NCI-H1417 treated with DMSO at 0.1 percent for 48 hours (cell line): ENCODE results near the gene THBS2.

Experiments
- DNase-seq: peaks from one replicate; lab custom pipeline; 2025; lab: John Stamatoyannopoulos, UW

Gene THBS2

DNA sequence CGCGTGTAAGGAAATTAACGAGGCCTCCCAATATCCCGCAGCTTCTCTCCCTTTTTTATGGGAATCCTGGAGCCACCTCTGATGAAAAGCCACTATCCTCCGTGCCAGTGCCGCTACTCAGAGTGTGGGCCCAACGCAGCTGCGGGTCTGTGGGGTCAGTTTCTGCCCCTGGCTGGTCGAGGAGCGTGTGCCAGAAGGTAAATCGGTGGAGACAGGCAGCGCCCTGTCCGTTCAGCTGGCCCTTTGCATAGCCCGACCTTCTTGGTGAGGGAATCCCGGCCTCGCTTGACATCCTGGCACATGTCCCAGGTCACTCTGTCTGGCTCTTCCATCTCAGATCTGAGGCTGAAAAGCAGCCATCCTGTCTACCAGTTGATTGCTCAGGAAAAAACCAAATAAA, 4.6 kb downstream of the THBS2 start:
- DNase-seq = no peak

GRCh38 chr6:169248521-169248971, 5.1 kb downstream of the THBS2 start:
- DNase-seq = no peak

DNA sequence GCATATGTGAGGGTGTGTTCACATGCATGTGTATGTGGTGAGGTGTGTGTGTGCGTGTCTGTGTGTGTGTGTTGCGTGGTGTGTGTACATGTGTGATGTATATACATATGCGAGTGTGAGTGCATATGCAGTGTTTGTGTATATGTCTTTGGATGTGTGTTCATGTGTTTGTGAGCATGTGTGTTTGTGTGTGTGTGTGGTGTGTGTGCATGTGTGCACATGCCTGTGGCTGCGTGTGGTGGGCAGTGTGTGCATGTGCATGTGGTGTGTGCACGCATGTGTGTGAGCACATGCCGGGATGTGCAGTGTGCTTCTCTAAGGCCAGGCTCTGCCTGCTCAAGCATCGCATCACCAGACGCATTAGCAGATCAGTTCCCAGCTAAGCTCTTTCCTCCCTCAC, 5.7 kb downstream of the THBS2 start:
- DNase-seq = no peak

GRCh38 chr6:169247419-169247818, 6.2 kb downstream of the THBS2 start:
- DNase-seq = no peak

GRCh38 chr6:169246445-169246844, 7.2 kb downstream of the THBS2 start:
- no peak for DNase-seq

DNA sequence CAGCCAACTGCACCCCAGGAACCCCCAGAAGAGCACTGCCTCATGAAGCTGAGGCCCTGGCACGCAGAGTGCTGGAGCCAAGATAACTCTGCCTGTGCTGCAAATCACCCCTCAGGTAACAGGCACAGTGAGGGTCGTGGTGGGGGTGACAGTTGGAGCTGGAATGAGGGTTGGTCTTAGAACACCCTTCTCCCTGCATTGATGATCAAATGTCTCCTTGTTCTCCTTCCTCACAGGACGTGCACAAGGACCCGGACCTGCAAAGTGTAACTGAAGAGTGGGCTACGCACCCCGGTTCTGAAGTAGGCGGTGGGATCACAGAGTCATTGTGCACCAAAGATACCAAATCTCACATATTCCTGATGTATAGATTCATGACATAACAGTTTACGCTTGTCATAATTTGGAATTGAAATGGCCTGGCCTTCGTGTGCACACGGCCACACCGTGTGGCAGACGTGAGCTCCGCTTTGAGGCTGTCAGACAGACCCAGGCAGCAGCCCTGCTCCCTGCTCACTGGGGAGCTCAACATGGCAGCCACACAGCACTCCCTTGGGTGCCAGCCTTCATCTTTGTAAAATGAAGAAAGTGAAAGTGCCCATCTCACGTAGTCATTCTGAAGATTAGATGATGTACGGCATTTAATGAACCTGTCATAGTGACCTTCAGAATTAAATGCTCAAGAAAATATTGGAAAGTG, 8.8 kb downstream of the THBS2 start:
- DNase-seq = no peak

DNA sequence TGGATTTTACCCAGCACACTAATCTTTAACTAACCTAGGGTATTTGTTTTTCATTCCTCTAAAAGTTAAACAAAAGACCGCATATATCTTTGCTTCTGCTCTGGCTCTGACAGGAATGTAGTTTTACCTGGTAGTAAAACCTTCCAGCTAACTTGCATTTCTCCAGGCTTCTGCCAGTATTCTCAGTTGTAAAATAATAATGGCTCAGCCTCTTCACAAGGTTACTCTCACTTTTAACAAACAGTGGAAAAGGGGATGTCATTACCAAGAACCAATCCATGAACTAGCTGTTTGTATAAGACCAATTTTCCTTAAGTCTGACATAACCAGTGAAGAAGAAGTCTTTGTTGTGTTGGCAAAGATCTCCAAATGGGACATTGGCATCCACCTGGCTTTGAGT, 10.0 kb downstream of the THBS2 start:
- DNase-seq = no peak

GRCh38 chr6:169243186-169243585, 10.5 kb downstream of the THBS2 start:
- no peak for DNase-seq

- DNase-seq = no peak
Observed at GRCh38 chr6:169241688-169242350, 11.8 kb downstream of the THBS2 start.

DNA sequence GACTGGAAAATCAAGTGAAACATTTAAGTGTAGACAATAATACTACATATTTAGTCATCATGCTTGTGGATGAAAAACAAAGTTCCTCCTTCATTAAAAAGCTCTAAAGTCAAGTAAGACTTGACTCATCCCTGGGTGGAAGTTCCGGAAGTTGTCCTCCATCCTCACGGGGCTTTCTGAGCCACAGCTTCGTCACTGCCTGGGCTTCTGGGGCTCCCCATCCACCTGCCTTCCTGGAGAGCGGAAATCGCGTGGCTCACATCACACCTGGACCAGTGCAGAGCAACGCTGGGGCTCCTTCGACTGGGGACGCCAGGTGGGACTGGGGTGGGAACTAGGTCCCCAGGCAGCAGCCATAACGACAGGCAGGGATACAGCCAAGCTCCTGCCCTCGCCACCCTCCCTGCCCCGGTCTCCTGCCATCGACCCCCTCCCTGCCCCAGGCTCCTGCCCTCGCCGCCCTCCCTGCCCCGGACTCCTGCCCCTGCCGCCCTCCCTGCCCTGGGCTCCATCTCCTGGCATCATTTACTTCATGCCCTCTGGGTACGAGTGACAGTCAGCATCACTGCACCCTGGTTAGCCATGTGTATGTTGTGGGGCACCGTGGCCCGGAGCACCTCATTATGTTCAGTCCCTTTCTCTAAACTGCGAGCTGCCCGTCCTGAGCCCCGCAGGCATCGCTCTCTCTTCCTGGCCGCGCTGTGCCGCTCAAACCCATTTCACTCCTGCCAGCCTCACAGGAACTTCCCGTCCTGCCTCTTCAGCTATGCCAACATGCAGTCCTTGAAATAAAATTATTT, 12.9 kb downstream of the THBS2 start:
- no peak for DNase-seq

- no peak for DNase-seq
Observed at GRCh38 chr6:169240125-169240524, 13.5 kb downstream of the THBS2 start.

- no peak for DNase-seq
Observed at GRCh38 chr6:169239181-169239580, 14.5 kb downstream of the THBS2 start.

GRCh38 chr6:169238766-169239165, 14.9 kb downstream of the THBS2 start:
- no peak for DNase-seq

- DNase-seq = no peak
Observed at GRCh38 chr6:169237496-169238134, 16.0 kb downstream of the THBS2 start.

GRCh38 chr6:169236988-169237387, 16.7 kb downstream of the THBS2 start:
- no peak for DNase-seq

DNA sequence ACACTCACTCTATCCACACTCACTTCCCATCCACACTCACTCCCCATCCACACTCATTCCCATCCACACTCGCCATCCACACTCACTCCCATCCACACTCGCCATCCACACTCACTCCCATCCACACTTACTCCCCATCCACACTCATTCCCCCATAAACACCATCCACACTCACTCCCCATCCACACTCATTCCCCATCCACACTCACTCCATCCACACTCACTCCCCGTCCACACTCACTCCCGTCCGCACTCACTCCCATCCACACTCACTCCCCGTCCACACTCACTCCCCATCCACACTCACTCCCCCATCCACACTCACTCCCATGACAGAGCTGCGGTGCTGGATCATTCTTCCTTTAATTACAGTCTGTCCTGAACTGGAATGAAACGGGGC, 17.1 kb downstream of the THBS2 start:
- DNase-seq = no peak

DNA sequence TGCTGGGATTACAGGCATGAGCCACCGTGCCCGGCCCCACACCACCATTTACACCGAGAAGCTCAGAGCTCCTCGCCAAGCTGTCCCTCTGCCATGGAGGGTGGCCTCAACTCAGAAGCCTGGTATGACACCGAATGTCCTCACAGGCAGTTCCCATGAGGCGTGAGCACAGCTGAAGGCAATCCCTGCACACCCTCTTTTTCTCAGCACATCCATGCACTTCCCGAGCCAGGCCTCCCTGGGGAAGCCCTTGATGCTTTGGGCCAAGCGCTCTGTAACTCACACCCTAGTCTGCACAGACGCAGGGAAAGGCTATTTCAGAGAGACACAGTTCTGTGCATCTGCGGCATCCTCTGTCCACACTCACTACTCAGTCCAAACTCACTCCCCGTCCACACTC, 18.4 kb downstream of the THBS2 start:
- no peak for DNase-seq

GRCh38 chr6:169234634-169235033, 19.0 kb downstream of the THBS2 start:
- DNase-seq = no peak

DNA sequence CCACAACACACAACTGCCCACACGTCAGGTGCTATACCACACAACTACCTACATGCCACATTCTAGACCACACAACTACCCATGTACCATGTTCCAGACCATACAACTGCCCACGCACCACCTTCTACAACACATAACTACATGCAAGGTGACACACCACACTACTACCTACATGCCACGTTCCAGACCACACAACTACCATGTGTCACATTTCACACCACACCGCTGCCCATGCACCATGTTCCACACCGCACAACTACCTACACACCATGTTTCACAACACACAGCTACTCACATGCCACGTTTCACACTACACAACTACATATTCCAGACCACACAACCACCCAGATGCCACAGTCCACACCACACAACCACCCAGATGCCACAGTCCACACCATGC, 19.8 kb downstream of the THBS2 start:
- no peak for DNase-seq

DNA sequence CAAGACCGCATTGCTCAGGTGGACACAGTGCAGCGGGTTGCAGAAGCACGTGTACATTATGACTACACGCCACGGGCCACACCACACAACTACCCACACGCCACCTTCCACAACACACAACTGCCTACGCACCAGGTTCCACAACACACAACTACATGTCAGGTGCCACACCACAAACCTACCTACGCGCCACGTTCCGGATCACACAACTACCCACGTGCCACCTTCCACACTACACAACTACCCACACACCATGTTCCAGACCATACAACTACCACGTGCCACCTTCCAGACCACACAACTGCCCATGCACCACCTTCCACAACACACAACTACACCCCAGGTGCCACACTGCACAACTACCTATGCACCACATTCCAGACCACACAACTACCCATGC, 20.5 kb downstream of the THBS2 start:
- no peak for DNase-seq

GRCh38 chr6:169232507-169232931, 21.1 kb downstream of the THBS2 start:
- DNase-seq = no peak

DNA sequence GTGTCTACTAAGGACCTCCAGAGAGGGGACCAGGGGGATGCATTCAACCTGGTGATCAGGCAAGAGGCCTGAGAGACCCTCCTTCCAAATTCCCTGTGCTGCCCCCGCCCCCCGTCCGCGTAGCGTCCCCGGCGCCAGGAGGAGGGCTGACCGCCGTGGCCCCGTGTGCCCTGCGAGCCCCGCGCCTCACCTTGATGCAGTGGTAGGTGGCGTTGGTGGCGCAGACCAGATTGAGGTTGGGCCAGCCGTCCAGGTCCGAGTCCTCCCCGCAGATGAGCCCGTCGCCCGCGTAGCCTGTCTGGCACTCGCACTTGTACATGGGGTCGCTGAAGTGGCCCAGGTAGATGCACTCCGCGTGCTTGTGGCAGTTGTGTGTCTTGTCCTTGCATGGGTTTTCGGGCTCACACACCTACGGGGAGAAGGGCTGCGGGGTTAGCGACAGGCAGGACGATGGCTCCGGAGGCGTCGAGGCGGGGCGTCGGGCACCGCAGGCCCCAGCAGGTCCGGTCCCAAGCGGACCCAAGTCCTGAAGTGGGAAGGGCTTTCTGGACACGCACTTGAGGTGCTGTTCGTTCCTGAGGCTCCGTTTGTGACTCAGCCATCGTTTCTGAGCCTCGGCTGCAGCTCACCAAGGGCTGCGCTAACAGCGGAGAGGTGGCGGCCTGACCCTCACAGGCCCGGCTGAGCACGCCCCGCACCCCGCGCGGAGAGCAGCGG, 21.7 kb downstream of the THBS2 start:
- DNase-seq = no peak
